VCaP (cell line): Measurements from ENCODE around the gene LYPLAL1.

Source experiments
- H3K27ac ChIP-seq: fragments of 450-650 bp; 2 replicates; pipeline ENCODE4 v1.5.1; 2017
- TF ChIP-seq, protein P1 (sequence below): fragments of 450-650 bp; conservative IDR thresholded peaks from 2 replicates; pipeline ENCODE4 v1.5.1; 2017; ENCODE audit warnings: mild to moderate bottlenecking, moderate library complexity

The LYPLAL1 gene

DNA sequence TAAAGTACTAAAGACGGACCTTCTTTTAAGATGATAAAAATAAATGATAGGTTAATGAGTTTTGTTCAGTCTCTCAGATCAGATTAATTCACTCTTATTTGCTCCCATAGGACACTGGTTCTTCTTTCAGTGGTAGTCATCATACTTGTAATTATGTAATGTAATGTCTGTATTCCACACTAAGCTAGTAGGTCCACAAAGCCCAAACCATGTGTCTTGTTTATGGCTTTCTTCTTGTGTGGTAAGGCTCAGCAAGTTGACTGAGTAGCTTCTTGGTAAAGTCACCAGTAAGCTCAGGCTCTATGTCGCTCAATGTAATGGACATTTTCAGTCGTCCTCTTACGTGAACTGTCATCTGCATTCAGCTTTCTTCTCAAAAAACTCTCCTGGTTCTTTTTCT lies 2.5 kb downstream of the LYPLAL1 start:
- H3K27ac ChIP-seq: peak overlapping the region; percentile 76
- TF ChIP-seq, protein P1, sequence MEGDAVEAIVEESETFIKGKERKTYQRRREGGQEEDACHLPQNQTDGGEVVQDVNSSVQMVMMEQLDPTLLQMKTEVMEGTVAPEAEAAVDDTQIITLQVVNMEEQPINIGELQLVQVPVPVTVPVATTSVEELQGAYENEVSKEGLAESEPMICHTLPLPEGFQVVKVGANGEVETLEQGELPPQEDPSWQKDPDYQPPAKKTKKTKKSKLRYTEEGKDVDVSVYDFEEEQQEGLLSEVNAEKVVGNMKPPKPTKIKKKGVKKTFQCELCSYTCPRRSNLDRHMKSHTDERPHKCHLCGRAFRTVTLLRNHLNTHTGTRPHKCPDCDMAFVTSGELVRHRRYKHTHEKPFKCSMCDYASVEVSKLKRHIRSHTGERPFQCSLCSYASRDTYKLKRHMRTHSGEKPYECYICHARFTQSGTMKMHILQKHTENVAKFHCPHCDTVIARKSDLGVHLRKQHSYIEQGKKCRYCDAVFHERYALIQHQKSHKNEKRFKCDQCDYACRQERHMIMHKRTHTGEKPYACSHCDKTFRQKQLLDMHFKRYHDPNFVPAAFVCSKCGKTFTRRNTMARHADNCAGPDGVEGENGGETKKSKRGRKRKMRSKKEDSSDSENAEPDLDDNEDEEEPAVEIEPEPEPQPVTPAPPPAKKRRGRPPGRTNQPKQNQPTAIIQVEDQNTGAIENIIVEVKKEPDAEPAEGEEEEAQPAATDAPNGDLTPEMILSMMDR: no peak

DNA sequence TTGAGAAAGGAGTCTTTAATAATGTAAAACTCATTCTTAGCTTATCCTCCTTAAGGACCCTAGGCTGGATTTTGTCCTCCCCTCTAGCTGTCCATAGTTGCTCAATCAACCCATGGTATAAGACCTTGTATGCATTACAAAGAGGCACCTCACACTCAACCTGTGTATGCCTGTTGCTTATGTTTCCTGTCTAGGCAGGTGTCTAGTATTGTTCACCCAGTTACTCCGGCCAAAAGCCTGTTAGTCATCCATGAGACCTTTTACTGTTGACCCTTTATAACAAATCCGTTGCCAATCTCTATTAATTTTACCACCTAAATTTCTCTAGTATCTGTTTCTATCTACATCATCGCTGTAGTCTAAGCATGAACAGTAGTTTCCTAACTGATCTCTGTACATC lies 3.7 kb downstream of the LYPLAL1 start:
- TF ChIP-seq, protein P1: no peak
- H3K27ac ChIP-seq: peak overlapping the region; percentile 76

DNA sequence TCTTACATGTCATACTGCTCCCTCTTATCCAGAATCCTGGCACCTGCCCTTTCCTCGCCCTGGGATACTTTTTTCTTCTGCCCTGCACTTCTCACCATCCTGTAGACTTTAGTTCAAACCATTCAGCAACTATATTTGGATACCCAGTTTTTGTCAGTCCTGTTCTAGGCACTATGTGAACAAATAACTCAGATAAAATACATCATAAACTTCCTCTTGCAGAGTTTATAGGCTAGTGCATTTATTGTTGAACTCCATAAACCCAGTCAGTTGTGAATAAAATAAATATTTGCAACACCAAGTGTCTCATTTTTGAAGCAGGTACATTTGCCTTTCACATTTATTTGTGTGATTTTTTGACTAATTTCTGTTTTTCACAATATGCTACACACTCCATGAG lies 4.3 kb downstream of the LYPLAL1 start:
- peak overlapping the region; percentile 76 for H3K27ac ChIP-seq
- TF ChIP-seq, protein P1: no peak

DNA sequence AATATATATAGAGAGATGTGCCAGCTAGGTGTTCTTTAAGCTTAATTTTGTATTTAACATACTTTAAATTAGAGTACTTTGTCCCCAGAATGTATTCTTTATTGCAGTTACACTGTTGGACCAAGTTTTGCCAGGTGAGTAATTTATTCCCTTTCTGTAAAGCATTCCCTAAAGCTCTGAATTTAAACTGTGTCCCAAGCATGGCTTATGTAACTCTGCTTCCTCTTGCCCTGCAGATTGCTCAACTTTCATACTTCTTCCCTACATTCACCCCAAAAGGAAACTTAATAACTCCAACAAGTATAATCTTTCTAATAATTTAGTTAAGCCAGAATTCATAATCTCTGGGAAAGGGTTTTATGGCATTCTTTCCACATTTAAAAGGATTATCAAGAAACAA lies 5.6 kb downstream of the LYPLAL1 start:
- H3K27ac ChIP-seq: peak overlapping the region; percentile 76; the same call in 1 of the 2 replicates
- TF ChIP-seq, protein P1: no peak

DNA sequence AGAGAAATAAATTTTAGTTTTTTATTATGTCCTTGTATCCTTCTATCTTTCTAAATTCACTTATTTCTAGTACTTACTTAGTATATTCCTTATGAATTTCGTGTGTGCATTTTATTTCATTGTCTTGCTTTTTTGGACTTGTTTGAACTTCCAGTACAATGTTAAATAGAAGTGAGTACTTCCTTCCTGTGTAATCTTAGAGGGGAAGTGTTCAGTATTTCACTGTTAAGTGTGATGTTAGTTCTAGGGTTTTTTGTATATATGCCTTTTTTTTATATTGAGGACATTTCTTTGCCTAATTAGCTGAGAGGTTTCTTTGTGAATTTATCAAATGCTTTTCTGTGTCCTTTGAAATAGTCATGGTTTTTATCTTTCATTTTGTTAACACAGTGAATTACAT lies 10.7 kb downstream of the LYPLAL1 start:
- TF ChIP-seq, protein P1: no peak

DNA sequence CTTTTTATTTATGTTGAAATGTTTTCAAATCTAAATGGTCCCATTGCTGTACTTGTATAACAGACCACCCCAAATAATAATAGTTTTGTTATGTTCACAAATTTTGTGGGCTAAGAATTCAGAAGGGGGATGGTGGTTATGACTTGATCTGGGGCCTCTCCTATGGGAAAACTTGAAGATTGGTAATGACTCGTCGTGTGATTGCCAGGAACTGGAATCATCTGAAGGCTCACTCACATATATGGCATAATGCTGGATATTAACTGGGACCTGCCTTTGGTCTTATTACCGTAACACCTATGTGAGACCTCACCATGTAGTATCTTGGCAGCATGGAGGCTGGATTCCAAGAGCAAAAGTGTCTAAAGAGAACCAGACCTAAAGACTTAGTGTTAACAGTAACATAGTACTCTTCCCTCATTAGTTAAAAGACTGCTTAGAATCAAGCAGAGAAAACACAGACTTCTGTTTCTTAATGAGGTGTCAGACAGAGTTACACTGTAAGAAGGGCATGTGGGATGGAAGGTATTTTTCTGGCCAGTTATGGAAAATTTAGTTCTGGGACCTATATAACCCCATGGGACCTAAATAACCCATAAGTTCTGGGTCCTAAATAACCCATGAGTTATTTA lies 11.9 kb downstream of the LYPLAL1 start:
- H3K27ac ChIP-seq: no peak overlapping the region
- TF ChIP-seq, protein P1: no peak

More for the DNA sequence above, 10.7 kb downstream of the LYPLAL1 start:
- H3K27ac ChIP-seq: no peak overlapping the region

DNA sequence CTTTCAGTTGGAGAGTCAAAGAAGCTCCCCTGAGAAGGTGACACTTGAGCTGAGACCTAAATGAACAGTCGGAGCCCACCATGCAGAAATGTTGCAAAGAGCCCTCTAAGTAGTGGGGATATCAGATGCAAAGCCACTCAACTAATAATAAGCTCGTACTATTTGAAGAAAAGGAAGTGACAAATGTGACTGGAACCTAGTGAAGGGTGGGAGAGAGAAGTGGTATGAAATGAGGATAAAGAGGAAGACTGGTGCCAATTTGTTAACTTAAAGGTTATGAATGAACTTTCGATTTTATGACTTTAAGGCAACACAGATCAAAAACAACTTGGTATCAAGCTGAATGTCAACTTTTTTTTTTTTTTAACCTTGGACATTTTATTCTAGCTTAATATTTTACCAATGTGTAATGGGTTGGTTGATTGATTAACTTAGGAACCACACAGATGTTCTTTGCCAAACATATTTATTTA lies 14.7 kb downstream of the LYPLAL1 start:
- TF ChIP-seq, protein P1: no peak
- H3K27ac ChIP-seq: no peak overlapping the region
